Hepatocyte (in vitro differentiated cells): ENCODE results near the gene CHAD. TPM values are rescaled to one million over a fixed set of nuclear protein-coding genes. Genes with fewer than 3 reads are reported as not detected.

Source experiments
- DNase-seq: peaks from one replicate; pipeline ENCODE4 v3.0.0-alpha.2; 2016; ENCODE audit warnings: low spot score
- H2AFZ ChIP-seq: fragments of 200-600 bp; sonication (generic); 2 replicates; pipeline ENCODE4 v1.6.0; 2016; ENCODE audit warnings: antibody characterized with exemption, mild to moderate bottlenecking
- H3K27ac ChIP-seq: fragments of 200-600 bp; sonication (generic); 2 replicates; pipeline ENCODE4 v1.5.1; 2016; ENCODE audit warnings: mild to moderate bottlenecking
- H3K27me3 ChIP-seq: fragments of 200-600 bp; sonication (generic); 2 replicates; pipeline ENCODE4 v1.6.1; 2016
- H3K36me3 ChIP-seq: fragments of 200-600 bp; sonication (generic); replicated peaks from 2 replicates; pipeline ENCODE4 v1.5.1; 2016; ENCODE audit warnings: low read depth; ENCODE audit not compliant: insufficient read depth
- H3K4me1 ChIP-seq: fragments of 200-600 bp; sonication (generic); 2 replicates; pipeline ENCODE4 v1.5.1; 2016; ENCODE audit warnings: mild to moderate bottlenecking, moderate library complexity; ENCODE audit not compliant: insufficient read depth
- H3K4me2 ChIP-seq: fragments of 200-600 bp; sonication (generic); 2 replicates; pipeline ENCODE4 v1.6.0; 2016
- H3K4me3 ChIP-seq: fragments of 200-600 bp; sonication (generic); 2 replicates; pipeline ENCODE4 v1.5.1; 2016; ENCODE audit warnings: mild to moderate bottlenecking
- H3K79me2 ChIP-seq: fragments of 200-600 bp; sonication (generic); 2 replicates; pipeline ENCODE4 v1.6.0; 2017; ENCODE audit warnings: mild to moderate bottlenecking
- H3K9me2 ChIP-seq: fragments of 200-600 bp; sonication (generic); replicated peaks from 2 replicates; pipeline ENCODE4 v1.6.0; 2017; ENCODE audit warnings: mild to moderate bottlenecking; ENCODE audit not compliant: insufficient read depth
- H3K9me3 ChIP-seq: fragments of 200-600 bp; sonication (generic); 2 replicates; pipeline ENCODE4 v1.5.1; 2016; ENCODE audit warnings: low read depth, mild to moderate bottlenecking
- H4K20me1 ChIP-seq: fragments of 200-600 bp; sonication (generic); 2 replicates; pipeline ENCODE4 v1.6.0; 2016; ENCODE audit warnings: mild to moderate bottlenecking; ENCODE audit not compliant: insufficient read depth, poor library complexity, severe bottlenecking
- EZH2 ChIP-seq: fragments of 200-600 bp; sonication (generic); IDR thresholded peaks from 2 replicates; pipeline ENCODE4 v1.6.1; 2016; ENCODE audit warnings: antibody characterized with exemption, mild to moderate bottlenecking, borderline replicate concordance
- EZH2phosphoT487 ChIP-seq: fragments of 200-600 bp; sonication (generic); IDR thresholded peaks from one replicate; pipeline ENCODE4 v1.6.1; 2018; ENCODE audit warnings: antibody characterized with exemption, mild to moderate bottlenecking, low read depth, moderate library complexity; ENCODE audit not compliant: unreplicated experiment, severe bottlenecking
- WGBS: methylation state at CpG from one replicate; pipeline ENCODE4 v1.1.6; 2016; ENCODE audit warnings: low lambda C conversion rate; ENCODE audit errors: missing lambda C conversion rate; 5-methylcytosine and 5-hydroxymethylcytosine counted together
- polyA plus RNA-seq: library from polyadenylated mRNA; unstranded; fragments of >200 nt; fragmentation: Nextera tagmentation; extraction: Ambion mirVana; gene quantifications from 2 replicates; pipeline ENCODE4 v1.2.1, GENCODE V29; 2016
- total RNA-seq: library from RNA; depleted of rRNA; stranded (reverse); fragments of >200 nt; gene quantifications from 2 replicates; pipeline ENCODE4 v1.2.3, GENCODE V29; 2014
- TF ChIP-seq, protein P1 (sequence below): fragments of 200-600 bp; sonication (generic); IDR thresholded peaks from 2 replicates; pipeline ENCODE4 v1.5.1; 2016; ENCODE audit warnings: antibody characterized with exemption, mild to moderate bottlenecking; ENCODE audit not compliant: poor library complexity

The CHAD gene
- total and polyA plus RNA-seq, 2 experiments from 2014 or later, result 0.20 to 1.8 TPM

DNA sequence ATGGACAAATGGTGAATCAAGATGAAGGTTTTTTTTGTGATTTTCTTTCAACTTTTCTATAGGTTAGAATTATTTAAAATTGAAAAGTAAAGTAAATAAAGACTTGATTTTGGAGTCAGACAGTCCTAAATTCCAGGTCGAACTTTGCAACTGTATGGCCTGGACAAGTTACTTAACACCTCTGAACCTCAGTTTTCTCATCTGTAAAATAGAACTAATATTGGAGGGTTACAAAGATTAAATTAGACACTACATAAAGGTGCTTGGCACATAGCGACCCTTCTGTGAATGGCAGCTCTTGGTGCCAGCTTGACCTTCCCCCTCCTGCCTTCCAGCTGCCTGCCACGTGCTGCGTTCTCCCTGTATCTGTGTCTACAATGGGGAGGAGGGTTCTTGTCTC is 13.0 kb upstream of the CHAD start:
- Histone ChIP-seq H3K9me2 (no peaks in the 10 kb centered on the region), H3K79me2 (peaks cover 15% of the 10 kb centered on the region), H3K27ac (no peak overlapping the region), H3K4me2 (no peak overlapping the region), H3K36me3 (no peaks in the 10 kb centered on the region), H3K9me3 (no peaks in the 10 kb centered on the region), H3K4me1 (peaks cover 15% of the 10 kb centered on the region), H4K20me1 (no peaks in the 10 kb centered on the region), H3K27me3 (no peaks in the 10 kb centered on the region), H3K4me3 (no peak overlapping the region), H2AFZ (no peak overlapping the region)
- no peak for DNase-seq
- no peak for TF ChIP-seq EZH2phosphoT487
- TF ChIP-seq, protein P1, sequence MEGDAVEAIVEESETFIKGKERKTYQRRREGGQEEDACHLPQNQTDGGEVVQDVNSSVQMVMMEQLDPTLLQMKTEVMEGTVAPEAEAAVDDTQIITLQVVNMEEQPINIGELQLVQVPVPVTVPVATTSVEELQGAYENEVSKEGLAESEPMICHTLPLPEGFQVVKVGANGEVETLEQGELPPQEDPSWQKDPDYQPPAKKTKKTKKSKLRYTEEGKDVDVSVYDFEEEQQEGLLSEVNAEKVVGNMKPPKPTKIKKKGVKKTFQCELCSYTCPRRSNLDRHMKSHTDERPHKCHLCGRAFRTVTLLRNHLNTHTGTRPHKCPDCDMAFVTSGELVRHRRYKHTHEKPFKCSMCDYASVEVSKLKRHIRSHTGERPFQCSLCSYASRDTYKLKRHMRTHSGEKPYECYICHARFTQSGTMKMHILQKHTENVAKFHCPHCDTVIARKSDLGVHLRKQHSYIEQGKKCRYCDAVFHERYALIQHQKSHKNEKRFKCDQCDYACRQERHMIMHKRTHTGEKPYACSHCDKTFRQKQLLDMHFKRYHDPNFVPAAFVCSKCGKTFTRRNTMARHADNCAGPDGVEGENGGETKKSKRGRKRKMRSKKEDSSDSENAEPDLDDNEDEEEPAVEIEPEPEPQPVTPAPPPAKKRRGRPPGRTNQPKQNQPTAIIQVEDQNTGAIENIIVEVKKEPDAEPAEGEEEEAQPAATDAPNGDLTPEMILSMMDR, result no peak
- TF ChIP-seq EZH2, result no peak
- 93% methylated on average over 4 of the region's 4 CpGs for WGBS

DNA sequence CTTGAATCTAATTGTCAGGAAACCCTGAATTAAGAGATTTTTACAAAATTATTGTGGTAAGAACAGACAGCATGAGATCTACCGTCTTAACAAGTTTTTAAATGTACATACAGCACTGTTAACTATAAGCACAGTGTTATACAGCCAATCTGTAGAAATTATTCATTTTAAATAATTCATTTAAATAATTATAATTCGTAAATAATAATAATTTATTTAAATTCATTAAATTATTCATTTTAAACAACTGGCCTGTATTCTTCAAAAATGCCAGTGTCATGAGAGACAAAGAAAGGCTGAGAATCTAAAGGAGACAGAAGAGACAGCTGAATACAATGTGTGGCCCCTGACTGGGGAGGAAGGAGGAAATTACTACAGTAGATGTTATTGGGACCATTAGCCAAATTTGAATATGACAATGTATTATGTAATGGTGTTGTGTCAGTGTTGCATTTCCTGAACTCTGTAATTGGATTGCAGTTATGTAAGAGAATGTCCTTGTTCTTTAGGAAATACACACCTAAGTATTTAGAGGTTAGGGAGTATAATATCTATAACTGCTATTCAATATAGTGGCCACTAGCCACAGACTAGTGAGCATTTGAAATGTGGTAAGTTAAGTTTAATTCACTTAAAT is 12.3 kb upstream of the CHAD start:
- H3K36me3 ChIP-seq, result no peaks in the 10 kb centered on the region
- H3K4me2 ChIP-seq, result no peak overlapping the region
- 89% methylated on average over 2 of the region's 2 CpGs for WGBS
- no peaks in the 10 kb centered on the region for H3K9me3 ChIP-seq
- H3K4me3 ChIP-seq, result no peak overlapping the region
- H2AFZ ChIP-seq, result no peak overlapping the region
- peaks cover 15% of the 10 kb centered on the region for H3K79me2 ChIP-seq
- H3K27ac ChIP-seq, result no peak overlapping the region
- TF ChIP-seq, protein P1, result no peak
- TF ChIP-seq EZH2, result no peak
- no peak for TF ChIP-seq EZH2phosphoT487
- DNase-seq, result no peak
- no peaks in the 10 kb centered on the region for H3K27me3 ChIP-seq
- no peaks in the 10 kb centered on the region for H3K9me2 ChIP-seq
- peaks cover 15% of the 10 kb centered on the region for H3K4me1 ChIP-seq
- no peaks in the 10 kb centered on the region for H4K20me1 ChIP-seq

DNA sequence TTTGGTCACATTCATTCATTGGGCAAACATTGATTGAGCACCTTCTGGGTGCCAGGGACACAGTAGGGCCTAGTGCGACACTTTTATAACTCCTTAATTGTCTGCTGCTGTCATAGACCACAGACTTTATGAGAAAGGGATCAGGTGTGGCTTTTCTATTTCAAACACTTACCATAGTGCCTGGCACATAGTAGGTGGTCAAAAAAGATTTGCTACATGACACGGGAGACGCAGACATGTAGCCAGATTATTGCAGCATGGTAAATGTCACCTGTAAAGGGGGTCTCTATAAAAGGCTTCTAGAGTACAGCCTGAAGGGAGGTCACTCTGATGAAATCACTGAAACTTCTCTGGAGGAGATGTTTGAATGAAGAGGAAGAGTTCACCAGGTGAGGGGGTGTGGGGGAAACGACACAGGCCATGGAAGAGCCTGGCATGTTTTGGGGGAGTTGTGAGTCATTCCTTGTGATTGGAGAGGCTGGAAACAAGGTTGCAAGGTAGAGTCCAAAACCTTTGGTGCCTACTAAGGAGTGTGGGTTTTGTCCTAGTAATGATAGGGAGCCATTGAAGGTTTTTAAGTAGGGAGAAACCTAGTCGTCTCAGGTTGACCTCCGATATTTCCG is 11.6 kb upstream of the CHAD start:
- Histone ChIP-seq H3K27ac (no peak overlapping the region), H3K4me3 (no peak overlapping the region), H4K20me1 (no peaks in the 10 kb centered on the region), H3K9me3 (no peaks in the 10 kb centered on the region), H3K27me3 (no peaks in the 10 kb centered on the region), H3K4me1 (peaks cover 15% of the 10 kb centered on the region), H3K9me2 (no peaks in the 10 kb centered on the region), H3K4me2 (peak overlapping the region; percentile 86), H3K79me2 (peaks cover 15% of the 10 kb centered on the region), H2AFZ (no peak overlapping the region), H3K36me3 (no peaks in the 10 kb centered on the region)
- WGBS, result 95% methylated on average over 7 of the region's 7 CpGs
- TF ChIP-seq, protein P1, result no peak
- TF ChIP-seq EZH2phosphoT487 (no peak), EZH2 (no peak)
- no peak for DNase-seq
